Muscle of leg (tissue), 11 donors: ENCODE results near the gene SYT1. TPM values are rescaled to one million over a fixed set of nuclear protein-coding genes. Genes with fewer than 3 reads are reported as not detected.
A peak's percentile ranks its signal among the peaks of the same experiment; 100 is the strongest.

ENCODE experiments used
- DNase-seq: peaks from one replicate; pipeline ENCODE4 v3.0.0; 2013
- H3K27ac ChIP-seq: one replicate; pipeline ENCODE4 v1.5.1; 2013; ENCODE audit warnings: mild to moderate bottlenecking, low read length, control low read depth
- H3K27me3 ChIP-seq: one replicate; pipeline ENCODE4 v1.6.1; 2013; ENCODE audit warnings: low read length; ENCODE audit not compliant: control insufficient read depth, insufficient read depth
- H3K36me3 ChIP-seq: one replicate; pipeline ENCODE4 v1.6.1; 2013; ENCODE audit warnings: low read length; ENCODE audit not compliant: control insufficient read depth, insufficient read depth
- H3K4me1 ChIP-seq: one replicate; pipeline ENCODE4 v1.6.1; 2013; ENCODE audit warnings: low read length; ENCODE audit not compliant: control insufficient read depth, insufficient read depth
- H3K4me3 ChIP-seq: one replicate; pipeline ENCODE4 v1.5.1; 2013; ENCODE audit warnings: low read length, control low read depth
- H3K9me3 ChIP-seq: replicated peaks from 2 replicates; pipeline ENCODE4 v1.6.1; 2013; ENCODE audit warnings: low read depth, low read length; ENCODE audit not compliant: control insufficient read depth
- WGBS: methylation state at CpG from one replicate; pipeline ENCODE4 v1.1.5; 2013; ENCODE audit warnings: missing lambda C conversion rate; ENCODE audit not compliant: insufficient coverage; 5-methylcytosine and 5-hydroxymethylcytosine counted together
- polyA plus RNA-seq, 8 donors: library from polyadenylated mRNA; unstranded; fragments of 120-200 nt; gene quantifications; one replicate each; pipeline versions ENCODE4 v1.2.1 to v1.2.3, GENCODE V29; 2013; ENCODE audit warnings: inconsistent platforms in 1 of 8, low replicate concordance in 1 of 8; ENCODE audit not compliant: insufficient read length in 8 of 8, insufficient read depth in 1 of 8
- total RNA-seq: library from RNA; stranded (reverse); fragments of 120-200 nt; gene quantifications from one replicate; pipeline ENCODE4 v1.2.4, GENCODE V29; 2013

Gene SYT1
- total and polyA plus RNA-seq, 9 donors: 1.1 to 2.5 (median 1.8) TPM

DNA sequence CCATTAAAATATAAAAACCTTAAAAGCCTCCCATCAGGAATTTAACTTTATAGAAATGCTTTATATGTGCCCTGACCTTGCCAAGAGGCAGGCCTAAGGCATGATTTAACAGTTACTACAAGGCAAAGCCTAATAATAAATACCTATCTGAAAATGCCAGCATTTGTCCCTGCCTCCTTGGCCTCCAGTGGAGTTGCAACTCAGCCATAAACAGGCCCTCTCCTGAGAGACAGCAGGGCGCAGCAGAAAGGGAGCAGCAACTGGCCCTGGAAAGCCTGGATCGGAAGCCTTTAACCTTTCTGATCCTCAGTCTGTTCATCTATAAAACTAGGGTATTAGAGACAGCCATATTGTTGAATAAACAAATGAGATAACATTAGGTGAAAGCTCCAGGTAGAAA, 501.8 kb downstream of the SYT1 start:
- Histone ChIP-seq H3K4me3 (no peak overlapping the region), H3K36me3 (no peaks in the 10 kb centered on the region), H3K27ac (no peak overlapping the region), H3K9me3 (no peaks in the 10 kb centered on the region), H3K4me1 (no peaks in the 10 kb centered on the region), H3K27me3 (no peaks in the 10 kb centered on the region)
- no peak for DNase-seq
- WGBS: no CpG with 5 or more reads among the region's 2 CpGs

DNA sequence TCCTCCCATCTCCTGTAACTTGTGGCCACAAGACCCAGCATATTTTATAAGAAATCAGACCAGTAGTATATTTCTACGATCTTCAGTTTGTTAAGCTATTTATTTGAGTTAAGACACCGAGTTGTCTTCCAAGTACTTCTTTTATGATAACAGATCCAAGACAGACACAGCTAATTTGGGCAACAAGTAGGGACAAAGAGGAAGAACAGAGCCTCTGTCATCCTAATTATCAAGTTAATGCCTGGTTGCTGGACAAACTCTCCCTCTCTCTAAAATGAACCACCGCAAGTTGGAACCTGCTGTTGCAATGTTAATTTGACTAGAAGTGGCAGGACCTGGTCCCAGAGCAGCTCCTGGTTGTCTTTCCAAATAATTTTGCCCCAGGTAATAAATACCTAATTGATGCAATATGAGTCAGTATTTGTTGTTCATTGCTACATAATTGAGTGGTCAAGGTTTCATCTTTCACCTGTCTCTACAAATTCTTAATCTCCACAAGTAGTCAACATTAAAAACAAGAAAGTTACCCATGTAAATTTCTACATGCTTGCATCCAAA, 502.5 kb downstream of the SYT1 start:
- H3K9me3 ChIP-seq: no peaks in the 10 kb centered on the region
- no peaks in the 10 kb centered on the region for H3K27me3 ChIP-seq
- H3K4me3 ChIP-seq: no peak overlapping the region
- no peaks in the 10 kb centered on the region for H3K36me3 ChIP-seq
- H3K27ac ChIP-seq: no peak overlapping the region
- H3K4me1 ChIP-seq: no peaks in the 10 kb centered on the region
- WGBS: no CpG with 5 or more reads among the region's 3 CpGs
- no peak for DNase-seq

DNA sequence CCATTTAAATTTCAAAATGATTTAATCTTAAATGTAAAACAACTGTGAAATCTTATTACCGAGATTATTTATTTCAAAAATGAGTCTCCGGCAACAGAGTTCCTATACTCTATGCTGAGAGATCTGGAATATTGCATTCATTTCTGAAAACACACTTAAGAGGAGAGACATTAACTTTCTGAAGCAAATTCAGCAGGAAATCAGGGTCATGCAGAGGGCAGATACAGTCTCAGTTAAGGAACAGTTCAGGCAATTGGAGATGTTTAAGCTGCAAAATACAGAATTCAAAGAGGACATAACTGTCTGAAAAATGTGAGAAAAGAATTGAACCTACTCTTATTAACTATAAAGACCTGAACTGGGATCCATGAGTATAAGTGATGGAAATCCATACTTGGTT, 505.4 kb downstream of the SYT1 start:
- H3K4me1 ChIP-seq: no peaks in the 10 kb centered on the region
- no peak overlapping the region for H3K27ac ChIP-seq
- peak; percentile 43 for DNase-seq
- H3K36me3 ChIP-seq: no peaks in the 10 kb centered on the region
- no peaks in the 10 kb centered on the region for H3K9me3 ChIP-seq
- H3K4me3 ChIP-seq: no peak overlapping the region
- WGBS: no CpG with 5 or more reads among the region's 2 CpGs
- H3K27me3 ChIP-seq: no peaks in the 10 kb centered on the region

DNA sequence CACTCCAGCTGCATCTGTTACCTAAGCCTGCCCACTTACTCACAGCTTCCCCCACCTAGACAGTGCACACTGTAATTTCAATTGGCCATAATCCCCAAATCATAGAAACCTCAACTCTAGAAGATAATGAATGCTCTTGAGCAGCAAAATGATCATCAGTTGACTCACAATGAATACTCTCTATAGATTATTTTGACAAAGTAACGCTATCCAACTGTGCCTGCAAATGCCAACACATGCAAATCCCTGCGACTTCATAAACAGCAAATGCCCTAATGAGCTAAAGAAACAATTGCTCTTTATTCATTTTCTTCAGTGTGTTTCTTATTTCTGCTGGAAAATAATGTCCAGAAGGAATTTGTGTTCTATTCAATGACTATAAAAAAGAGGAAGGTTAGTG, 506.7 kb downstream of the SYT1 start:
- H3K27ac ChIP-seq: no peak overlapping the region
- no peak overlapping the region for H3K4me3 ChIP-seq
- WGBS: no CpG with 5 or more reads among the region's 2 CpGs
- H3K27me3 ChIP-seq: no peaks in the 10 kb centered on the region
- no peaks in the 10 kb centered on the region for H3K4me1 ChIP-seq
- DNase-seq: no peak
- no peaks in the 10 kb centered on the region for H3K36me3 ChIP-seq
- no peaks in the 10 kb centered on the region for H3K9me3 ChIP-seq

DNA sequence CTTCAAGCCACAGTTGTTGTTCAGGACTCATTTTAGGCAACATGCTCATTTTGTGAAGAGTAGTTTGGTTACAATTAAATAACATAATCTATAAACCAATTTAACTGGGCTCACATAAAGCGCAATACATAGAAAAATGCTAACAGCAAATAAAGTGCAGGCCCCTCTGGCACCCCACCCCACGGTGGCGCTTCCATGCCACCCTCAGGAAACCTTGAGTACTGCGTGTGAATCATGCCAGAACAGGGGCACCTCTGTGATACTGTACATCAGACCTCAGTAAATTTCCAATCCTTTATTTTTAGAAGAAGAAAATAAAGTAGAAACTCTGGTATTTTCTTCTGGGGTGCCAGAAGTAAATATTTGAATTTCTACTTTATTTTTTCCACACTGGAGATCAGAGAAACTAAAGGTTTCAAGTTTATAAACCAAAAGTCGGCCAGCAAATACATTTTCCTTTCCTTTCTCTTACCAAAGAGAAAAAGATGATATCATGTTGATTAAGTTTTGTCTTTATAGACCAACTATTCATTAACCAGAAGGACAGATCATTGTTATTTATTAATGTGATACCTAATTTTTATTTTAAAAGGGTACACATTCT, 509.4 kb downstream of the SYT1 start:
- DNase-seq: peak; percentile 14
- Histone ChIP-seq H3K36me3 (no peaks in the 10 kb centered on the region), H3K27me3 (no peaks in the 10 kb centered on the region), H3K9me3 (no peaks in the 10 kb centered on the region), H3K4me3 (no peak overlapping the region), H3K27ac (no peak overlapping the region), H3K4me1 (no peaks in the 10 kb centered on the region)
- WGBS: no CpG with 5 or more reads among the region's 5 CpGs

DNA sequence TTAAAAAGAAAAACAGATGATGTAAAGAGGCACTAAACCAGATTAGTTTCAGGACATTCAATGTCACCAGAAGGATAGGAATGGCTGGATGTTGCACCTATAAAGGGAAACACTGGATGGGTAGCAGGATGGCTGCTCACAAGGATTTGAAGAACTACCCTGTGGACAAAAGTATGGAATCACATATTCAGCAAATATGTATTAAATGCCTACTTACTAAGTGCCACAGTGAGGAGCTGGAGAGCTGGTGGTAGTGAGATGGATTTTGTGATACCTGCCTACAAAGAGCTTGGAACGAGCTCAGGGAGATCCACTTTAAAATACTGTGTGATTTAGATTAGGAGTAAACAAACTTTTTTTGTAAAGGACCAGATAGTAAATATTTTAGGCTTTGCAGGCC, 510.0 kb downstream of the SYT1 start:
- Histone ChIP-seq H3K27ac (no peak overlapping the region), H3K36me3 (no peaks in the 10 kb centered on the region), H3K4me3 (no peak overlapping the region), H3K4me1 (no peaks in the 10 kb centered on the region), H3K27me3 (no peaks in the 10 kb centered on the region), H3K9me3 (no peaks in the 10 kb centered on the region)
- no CpG with 5 or more reads among the region's 1 CpG for WGBS
- DNase-seq: no peak

DNA sequence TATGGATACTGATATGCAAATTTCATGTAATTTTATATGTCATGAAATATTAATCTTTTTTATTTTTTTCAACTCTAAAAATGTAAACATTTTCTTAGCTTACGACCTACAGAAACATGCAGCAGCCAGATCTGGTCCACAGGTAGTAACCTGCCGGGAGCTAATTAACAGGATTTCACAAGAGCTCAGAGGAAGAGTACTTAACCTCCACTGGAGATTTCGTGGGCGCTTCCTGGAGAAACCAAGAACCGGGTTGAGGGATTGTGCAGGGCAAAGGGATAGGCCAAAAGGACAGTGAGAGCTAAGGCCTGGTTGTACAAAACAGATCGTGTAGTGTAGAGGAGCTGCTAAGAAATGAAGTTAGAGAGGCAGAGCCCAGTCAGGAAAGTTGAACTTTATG, 510.5 kb downstream of the SYT1 start:
- no peak for DNase-seq
- no peak overlapping the region for H3K27ac ChIP-seq
- H3K4me3 ChIP-seq: no peak overlapping the region
- 75% methylated on average over 6 of the region's 6 CpGs for WGBS
- H3K36me3 ChIP-seq: no peaks in the 10 kb centered on the region
- no peaks in the 10 kb centered on the region for H3K27me3 ChIP-seq
- H3K4me1 ChIP-seq: no peaks in the 10 kb centered on the region
- H3K9me3 ChIP-seq: no peaks in the 10 kb centered on the region

DNA sequence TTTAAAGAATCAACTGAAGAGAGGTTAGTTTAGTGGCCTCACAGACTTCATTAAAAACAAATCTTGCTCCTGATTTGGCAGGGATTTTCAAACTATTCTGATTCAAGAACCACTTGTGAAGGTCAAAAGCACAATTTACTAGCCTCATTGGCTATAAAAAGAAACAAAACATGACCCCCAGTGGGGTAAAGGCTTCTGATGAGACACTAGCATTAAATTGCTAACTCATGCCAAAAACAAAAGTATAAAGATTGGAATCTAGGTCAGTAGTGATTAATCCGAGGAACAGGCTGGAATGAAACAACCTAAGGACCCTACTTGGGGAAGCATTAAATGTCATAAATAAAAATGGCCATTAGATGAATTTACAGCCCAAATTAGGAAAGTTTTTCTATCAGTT, 513.9 kb downstream of the SYT1 start:
- H3K27ac ChIP-seq: no peak overlapping the region

DNA sequence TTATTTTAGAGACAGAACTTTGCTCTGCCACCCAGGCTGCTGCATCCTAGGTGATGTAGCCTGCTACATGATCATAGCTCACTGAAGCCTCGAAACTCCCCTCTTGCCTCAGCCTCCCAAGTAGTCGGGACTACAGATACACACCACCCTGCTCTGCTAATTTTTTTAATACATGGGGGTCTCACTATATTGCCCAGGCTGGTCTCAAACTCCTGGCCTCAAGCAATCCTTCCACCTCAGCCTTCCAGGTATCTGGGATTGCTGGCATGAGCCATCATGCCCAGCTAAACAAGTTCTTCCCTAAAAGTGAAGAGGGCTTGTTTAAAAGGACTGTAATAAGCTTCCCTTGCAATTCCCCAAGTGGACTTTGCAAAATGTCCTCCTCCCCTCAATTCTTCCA, 515.8 kb downstream of the SYT1 start:
- Histone ChIP-seq H3K9me3 (no peaks in the 10 kb centered on the region), H3K27me3 (no peaks in the 10 kb centered on the region), H3K36me3 (no peaks in the 10 kb centered on the region), H3K4me3 (no peak overlapping the region), H3K27ac (no peak overlapping the region), H3K4me1 (no peaks in the 10 kb centered on the region)
- DNase-seq: no peak
- WGBS: 83% methylated on average over 2 of the region's 2 CpGs

More for the DNA sequence above, 513.9 kb downstream of the SYT1 start:
- no CpG with 5 or more reads among the region's 1 CpG for WGBS
- H3K36me3 ChIP-seq: no peaks in the 10 kb centered on the region
- no peaks in the 10 kb centered on the region for H3K9me3 ChIP-seq
- no peak for DNase-seq
- no peak overlapping the region for H3K4me3 ChIP-seq
- H3K4me1 ChIP-seq: no peaks in the 10 kb centered on the region
- H3K27me3 ChIP-seq: no peaks in the 10 kb centered on the region

DNA sequence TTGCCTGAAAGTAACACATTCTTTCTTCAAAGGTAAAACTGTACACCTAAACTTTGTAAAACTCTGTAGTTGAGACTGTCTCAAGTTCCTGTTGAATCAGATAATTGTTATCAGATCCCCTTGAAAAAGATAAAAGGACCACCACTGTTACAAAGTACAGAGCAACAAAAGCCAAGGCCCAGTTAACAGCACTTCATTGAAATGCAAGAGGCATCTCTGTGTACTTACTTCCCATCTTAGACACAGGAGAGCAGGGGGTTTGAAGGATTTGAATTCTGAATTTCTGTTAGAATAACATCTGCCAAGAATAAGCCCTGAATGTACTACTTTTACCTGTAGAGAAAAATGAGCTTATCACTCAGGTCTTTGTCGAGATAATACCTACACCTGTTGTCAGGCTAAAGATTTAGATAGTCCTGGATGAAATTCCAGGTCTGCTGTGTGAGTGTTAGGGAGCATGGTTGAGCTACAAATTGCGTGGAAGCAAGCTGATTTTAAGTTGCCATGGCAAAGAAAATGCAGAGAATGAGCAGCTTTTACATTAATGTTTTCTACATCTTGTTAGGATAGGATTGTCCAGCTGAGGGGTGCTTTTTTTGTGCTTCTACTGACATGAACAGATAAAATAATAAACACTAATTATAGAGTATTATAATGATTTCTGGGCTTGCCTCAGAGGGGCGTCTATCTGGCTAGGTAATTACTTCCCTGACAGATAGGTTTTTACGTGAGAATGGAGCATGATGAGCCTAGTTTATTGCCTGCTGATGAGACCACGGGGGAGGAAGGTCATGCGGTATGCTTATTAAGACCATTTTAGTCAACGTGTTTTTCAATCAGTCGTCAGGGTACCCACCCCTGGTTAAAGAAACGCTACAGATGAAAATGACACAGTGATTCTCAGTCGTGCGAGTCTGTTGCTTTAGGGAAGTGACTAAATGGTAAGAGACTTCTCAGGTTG, 517.0 kb downstream of the SYT1 start:
- Histone ChIP-seq H3K9me3 (no peaks in the 10 kb centered on the region), H3K27ac (no peak overlapping the region), H3K27me3 (no peaks in the 10 kb centered on the region), H3K36me3 (no peaks in the 10 kb centered on the region), H3K4me1 (no peaks in the 10 kb centered on the region), H3K4me3 (no peak overlapping the region)
- no peak for DNase-seq
- 29% methylated on average over 8 of the region's 11 CpGs for WGBS
